ENCODE results near the gene HDAC4. TPM values are rescaled to one million over a fixed set of nuclear protein-coding genes. Genes with fewer than 3 reads are reported as not detected.

The HDAC4 gene
- total RNA-seq, 2 experiments from 2014 or later, result 22.6 to 24.5 TPM

DNA sequence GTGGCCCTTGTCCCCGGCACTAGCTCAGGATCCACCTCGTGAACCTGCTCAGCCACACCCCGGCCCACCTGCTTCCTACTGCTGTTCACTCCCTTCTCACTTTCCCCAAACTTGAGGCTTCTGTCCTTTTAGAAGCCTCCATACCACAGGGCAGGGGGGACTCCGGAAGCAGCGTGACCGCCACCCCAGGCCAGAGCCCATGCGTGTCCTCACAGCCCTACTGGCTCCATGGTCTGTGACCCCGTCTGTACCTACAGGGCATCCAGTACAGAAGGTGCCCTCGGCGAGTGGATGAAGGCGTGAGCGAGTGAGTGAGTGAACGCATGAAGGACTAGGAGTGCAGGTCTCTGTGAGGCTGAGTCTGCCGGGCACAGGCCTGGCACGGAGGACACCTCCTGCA is 299.7 kb downstream of the HDAC4 start:
- H3K4me1 Mint-ChIP-seq (ENCODE audit: low read depth), result no peaks in the 10 kb centered on the region
- no peak for TF ChIP-seq CTCF (IDR thresholded peaks at IDR 0.05)
- intact Hi-C loops (cut with micrococcal nuclease), result no loop called here
- no peaks in the 10 kb centered on the region for H3K27me3 Mint-ChIP-seq
- no peak for DNase-seq
- ChIA-PET CTCF (no interaction called here), POLR2A (no interaction called here)
- H3K9me3 Mint-ChIP-seq, result no peaks in the 10 kb centered on the region
- H3K4me3 Mint-ChIP-seq, result no peak overlapping the region
- no peak overlapping the region for H3K27ac Mint-ChIP-seq
- H3K36me3 Mint-ChIP-seq (ENCODE audit: low read depth), result peaks cover 3% of the 10 kb centered on the region
- ATAC-seq, result no peak

GRCh38 chr2:239099474-239099873 is 301.3 kb downstream of the HDAC4 start:
- ChIA-PET POLR2A (no interaction called here), CTCF (no interaction called here)
- DNase-seq (no peak), ATAC-seq (no peak)
- Mint-ChIP-seq H3K36me3 (ENCODE audit: low read depth) (peaks cover 3% of the 10 kb centered on the region), H3K9me3 (no peaks in the 10 kb centered on the region), H3K4me3 (no peak overlapping the region), H3K27me3 (no peaks in the 10 kb centered on the region), H3K4me1 (ENCODE audit: low read depth) (no peaks in the 10 kb centered on the region), H3K27ac (no peak overlapping the region)
- intact Hi-C loops (cut with micrococcal nuclease), result no loop called here
- TF ChIP-seq CTCF (IDR thresholded peaks at IDR 0.05), result no peak

- H3K27me3 Mint-ChIP-seq, result no peaks in the 10 kb centered on the region
- no peaks in the 10 kb centered on the region for H3K9me3 Mint-ChIP-seq
- H3K27ac Mint-ChIP-seq, result no peak overlapping the region
- H3K4me1 Mint-ChIP-seq (ENCODE audit: low read depth), result no peaks in the 10 kb centered on the region
- TF ChIP-seq CTCF (IDR thresholded peaks at IDR 0.05), result no peak
- POLR2A ChIA-PET, result no interaction called here
- no peak overlapping the region for H3K4me3 Mint-ChIP-seq
- ATAC-seq (no peak), DNase-seq (no peak)
- H3K36me3 Mint-ChIP-seq (ENCODE audit: low read depth), result peaks cover 3% of the 10 kb centered on the region
- CTCF ChIA-PET, result no interaction called here
- intact Hi-C loops (cut with micrococcal nuclease), result no loop called here
Measured at GRCh38 chr2:239098288-239098970, 302.4 kb downstream of the HDAC4 start.

- peaks cover 3% of the 10 kb centered on the region for H3K36me3 Mint-ChIP-seq (ENCODE audit: low read depth)
- H3K4me3 Mint-ChIP-seq, result no peak overlapping the region
- ATAC-seq (no peak), DNase-seq (no peak)
- TF ChIP-seq CTCF (IDR thresholded peaks at IDR 0.05), result no peak
- intact Hi-C loops (cut with micrococcal nuclease), result no loop called here
- H3K4me1 Mint-ChIP-seq (ENCODE audit: low read depth), result no peaks in the 10 kb centered on the region
- no peaks in the 10 kb centered on the region for H3K27me3 Mint-ChIP-seq
- no peaks in the 10 kb centered on the region for H3K9me3 Mint-ChIP-seq
- H3K27ac Mint-ChIP-seq, result no peak overlapping the region
- CTCF ChIA-PET, result no interaction called here
- POLR2A ChIA-PET, result no interaction called here
Measured at GRCh38 chr2:239097428-239097696, 303.5 kb downstream of the HDAC4 start.

DNA sequence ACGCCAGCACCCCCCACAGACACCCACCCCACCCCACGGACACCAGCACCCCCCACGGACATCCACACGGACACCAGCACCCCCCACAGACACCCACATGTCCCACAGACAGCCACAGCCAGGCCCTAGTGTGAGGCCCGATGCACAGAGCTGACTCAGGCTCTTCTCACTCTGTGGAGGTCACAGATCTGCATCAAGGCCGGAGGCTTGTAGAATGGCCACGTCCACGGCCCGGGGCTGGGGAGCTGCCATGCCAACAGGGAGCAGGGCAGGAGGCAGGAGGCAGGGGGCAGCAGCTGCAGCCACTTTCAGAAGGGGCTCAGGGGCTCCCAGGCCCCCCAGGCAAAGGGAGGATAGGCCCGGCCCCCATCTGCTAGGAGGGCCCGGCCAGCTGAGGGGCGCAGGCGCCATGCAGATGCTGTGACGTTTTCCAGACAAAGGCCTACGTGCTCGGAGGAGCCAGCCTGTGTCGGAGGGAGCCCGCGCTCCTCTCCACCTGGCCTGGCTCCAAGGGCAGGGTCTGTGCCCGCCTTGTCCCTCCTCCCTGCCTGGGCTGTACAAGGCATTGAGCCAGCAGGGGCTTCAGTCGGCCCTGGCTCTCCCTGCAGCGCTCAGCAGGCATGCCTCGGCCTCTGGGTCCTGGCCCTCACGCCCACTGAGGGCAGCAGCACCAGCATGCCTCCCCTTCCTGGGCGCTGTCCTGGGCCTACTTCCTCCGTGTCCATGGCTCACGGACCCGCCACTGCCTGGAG is 304.0 kb downstream of the HDAC4 start:
- CTCF ChIA-PET, result no interaction called here

More for the DNA sequence above, 304.0 kb downstream of the HDAC4 start:
- Mint-ChIP-seq H3K27ac (no peak overlapping the region), H3K36me3 (ENCODE audit: low read depth) (no peaks in the 10 kb centered on the region), H3K27me3 (no peaks in the 10 kb centered on the region), H3K4me1 (ENCODE audit: low read depth) (no peaks in the 10 kb centered on the region), H3K4me3 (no peak overlapping the region), H3K9me3 (no peaks in the 10 kb centered on the region)
- ATAC-seq (no peak), DNase-seq (no peak)
- POLR2A ChIA-PET, result no interaction called here
- intact Hi-C loops (cut with micrococcal nuclease), result no loop called here
- no peak for TF ChIP-seq CTCF (IDR thresholded peaks at IDR 0.05)

Measured in activated CD8-positive, alpha-beta T cell treated with anti-CD3 and anti-CD28 coated beads for 36 hours (primary cell).